Measurements from ENCODE around the gene FBXO8.
A peak's percentile ranks its signal among the peaks of the same experiment; 100 is the strongest.

The FBXO8 gene

DNA sequence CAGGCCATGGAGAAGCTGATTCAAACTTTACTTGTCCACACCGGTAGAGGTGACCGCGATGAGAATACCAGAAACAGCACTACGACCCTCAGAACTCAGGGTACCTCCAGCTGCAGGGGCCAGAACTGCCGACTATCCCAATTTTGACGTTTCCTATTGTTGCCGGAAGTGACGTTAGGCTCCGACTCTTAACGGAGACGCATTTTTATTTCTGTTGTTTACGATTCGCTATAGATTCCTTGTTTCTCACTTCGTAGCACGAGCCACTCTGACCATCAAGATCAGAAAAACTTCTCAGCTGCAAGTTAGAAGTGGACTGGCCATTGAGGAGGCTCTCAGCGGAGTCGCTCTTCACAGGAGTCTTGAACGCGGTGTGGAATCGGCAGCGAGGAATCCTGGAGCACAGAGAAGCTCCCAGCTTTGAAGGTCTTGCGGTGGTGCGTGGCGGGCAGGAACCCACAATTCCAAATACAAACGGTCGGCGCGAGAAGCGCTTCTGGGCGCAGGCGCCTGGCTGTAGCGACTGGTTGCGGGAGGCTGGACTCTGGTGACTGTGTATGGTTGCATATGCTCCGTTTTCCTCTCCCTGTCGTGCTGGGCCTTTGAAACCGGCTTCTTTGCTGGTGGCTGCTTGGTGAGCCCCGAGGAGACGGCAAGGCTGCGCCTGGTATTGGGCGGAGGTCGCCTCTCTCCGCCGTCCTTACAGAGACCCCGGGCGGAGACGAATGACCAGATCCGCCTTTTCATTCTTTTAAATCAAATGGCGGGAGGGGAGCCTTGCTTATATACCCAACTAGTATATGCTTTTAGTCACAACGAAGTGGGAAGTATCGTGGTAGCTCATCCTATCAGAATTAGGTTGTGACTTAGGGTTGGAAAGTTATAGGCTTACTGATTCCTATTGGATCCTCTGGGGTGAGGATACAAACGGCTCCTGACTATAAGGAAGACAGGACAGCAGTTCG lies at the start of gene FBXO8, which contains the start of gene CEP44 (continued):
- TF ChIP-seq ZIC2 (tag by site-specific recombination; IDR thresholded peaks at IDR 0.05) = 0 out of 2 replicates have a peak, but pooled peaks have one; percentile 22
- no peak for TF ChIP-seq YY2 (tag by site-specific recombination; IDR thresholded peaks at IDR 0.05)
- no peak for TF ChIP-seq GLI2 (tag by site-specific recombination; IDR thresholded peaks at IDR 0.05; ENCODE audit: borderline replicate concordance, low read depth)
- no peak for TF ChIP-seq ZNF140 (tag by site-specific recombination; IDR thresholded peaks at IDR 0.05)
- TF ChIP-seq ZNF747 (tag by site-specific recombination; IDR thresholded peaks at IDR 0.05) = no peak
- TF ChIP-seq YY1 (tag by site-specific recombination; IDR thresholded peaks at IDR 0.05) = 0 out of 2 replicates have a peak, but pooled peaks have one; percentile 38
- TF ChIP-seq, protein P1, sequence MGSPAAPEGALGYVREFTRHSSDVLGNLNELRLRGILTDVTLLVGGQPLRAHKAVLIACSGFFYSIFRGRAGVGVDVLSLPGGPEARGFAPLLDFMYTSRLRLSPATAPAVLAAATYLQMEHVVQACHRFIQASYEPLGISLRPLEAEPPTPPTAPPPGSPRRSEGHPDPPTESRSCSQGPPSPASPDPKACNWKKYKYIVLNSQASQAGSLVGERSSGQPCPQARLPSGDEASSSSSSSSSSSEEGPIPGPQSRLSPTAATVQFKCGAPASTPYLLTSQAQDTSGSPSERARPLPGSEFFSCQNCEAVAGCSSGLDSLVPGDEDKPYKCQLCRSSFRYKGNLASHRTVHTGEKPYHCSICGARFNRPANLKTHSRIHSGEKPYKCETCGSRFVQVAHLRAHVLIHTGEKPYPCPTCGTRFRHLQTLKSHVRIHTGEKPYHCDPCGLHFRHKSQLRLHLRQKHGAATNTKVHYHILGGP (tag by site-specific recombination; IDR thresholded peaks at IDR 0.05) = no peak
- TF ChIP-seq, protein P2, sequence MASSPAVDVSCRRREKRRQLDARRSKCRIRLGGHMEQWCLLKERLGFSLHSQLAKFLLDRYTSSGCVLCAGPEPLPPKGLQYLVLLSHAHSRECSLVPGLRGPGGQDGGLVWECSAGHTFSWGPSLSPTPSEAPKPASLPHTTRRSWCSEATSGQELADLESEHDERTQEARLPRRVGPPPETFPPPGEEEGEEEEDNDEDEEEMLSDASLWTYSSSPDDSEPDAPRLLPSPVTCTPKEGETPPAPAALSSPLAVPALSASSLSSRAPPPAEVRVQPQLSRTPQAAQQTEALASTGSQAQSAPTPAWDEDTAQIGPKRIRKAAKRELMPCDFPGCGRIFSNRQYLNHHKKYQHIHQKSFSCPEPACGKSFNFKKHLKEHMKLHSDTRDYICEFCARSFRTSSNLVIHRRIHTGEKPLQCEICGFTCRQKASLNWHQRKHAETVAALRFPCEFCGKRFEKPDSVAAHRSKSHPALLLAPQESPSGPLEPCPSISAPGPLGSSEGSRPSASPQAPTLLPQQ (tag by site-specific recombination; IDR thresholded peaks at IDR 0.05) = peak; percentile 67
- no peak for TF ChIP-seq KLF7 (tag by site-specific recombination; IDR thresholded peaks at IDR 0.05; ENCODE audit: borderline replicate concordance)
- no peak for TF ChIP-seq GFI1B (tag by site-specific recombination; IDR thresholded peaks at IDR 0.05)
- TF ChIP-seq, protein P3, sequence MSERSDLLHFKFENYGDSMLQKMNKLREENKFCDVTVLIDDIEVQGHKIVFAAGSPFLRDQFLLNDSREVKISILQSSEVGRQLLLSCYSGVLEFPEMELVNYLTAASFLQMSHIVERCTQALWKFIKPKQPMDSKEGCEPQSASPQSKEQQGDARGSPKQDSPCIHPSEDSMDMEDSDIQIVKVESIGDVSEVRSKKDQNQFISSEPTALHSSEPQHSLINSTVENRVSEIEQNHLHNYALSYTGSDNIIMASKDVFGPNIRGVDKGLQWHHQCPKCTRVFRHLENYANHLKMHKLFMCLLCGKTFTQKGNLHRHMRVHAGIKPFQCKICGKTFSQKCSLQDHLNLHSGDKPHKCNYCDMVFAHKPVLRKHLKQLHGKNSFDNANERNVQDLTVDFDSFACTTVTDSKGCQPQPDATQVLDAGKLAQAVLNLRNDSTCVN (tag by site-specific recombination; optimal IDR thresholded peaks at IDR 0.05) = peak; percentile 23
- TF ChIP-seq GLIS1 (tag by site-specific recombination; IDR thresholded peaks at IDR 0.05) = no peak
- peak; percentile 41 for TF ChIP-seq SP2 (tag by site-specific recombination; IDR thresholded peaks at IDR 0.05)
- TF ChIP-seq SCRT2 (tag by site-specific recombination; IDR thresholded peaks at IDR 0.05) = no peak
- no peak for TF ChIP-seq KLF10 (tag by site-specific recombination; IDR thresholded peaks at IDR 0.05)
- TF ChIP-seq, protein P4, sequence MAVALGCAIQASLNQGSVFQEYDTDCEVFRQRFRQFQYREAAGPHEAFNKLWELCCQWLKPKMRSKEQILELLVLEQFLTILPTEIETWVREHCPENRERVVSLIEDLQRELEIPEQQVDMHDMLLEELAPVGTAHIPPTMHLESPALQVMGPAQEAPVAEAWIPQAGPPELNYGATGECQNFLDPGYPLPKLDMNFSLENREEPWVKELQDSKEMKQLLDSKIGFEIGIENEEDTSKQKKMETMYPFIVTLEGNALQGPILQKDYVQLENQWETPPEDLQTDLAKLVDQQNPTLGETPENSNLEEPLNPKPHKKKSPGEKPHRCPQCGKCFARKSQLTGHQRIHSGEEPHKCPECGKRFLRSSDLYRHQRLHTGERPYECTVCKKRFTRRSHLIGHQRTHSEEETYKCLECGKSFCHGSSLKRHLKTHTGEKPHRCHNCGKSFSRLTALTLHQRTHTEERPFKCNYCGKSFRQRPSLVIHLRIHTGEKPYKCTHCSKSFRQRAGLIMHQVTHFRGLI (tag by site-specific recombination; IDR thresholded peaks at IDR 0.05) = no peak
- TF ChIP-seq ZNF529 (tag by site-specific recombination; IDR thresholded peaks at IDR 0.05; ENCODE audit: insufficient replicate concordance) = no peak
- TF ChIP-seq ZNF423 (tag by site-specific recombination; IDR thresholded peaks at IDR 0.05) = no peak
- TF ChIP-seq ZNF596 (tag by site-specific recombination; IDR thresholded peaks at IDR 0.05) = no peak
- TF ChIP-seq, protein P5, sequence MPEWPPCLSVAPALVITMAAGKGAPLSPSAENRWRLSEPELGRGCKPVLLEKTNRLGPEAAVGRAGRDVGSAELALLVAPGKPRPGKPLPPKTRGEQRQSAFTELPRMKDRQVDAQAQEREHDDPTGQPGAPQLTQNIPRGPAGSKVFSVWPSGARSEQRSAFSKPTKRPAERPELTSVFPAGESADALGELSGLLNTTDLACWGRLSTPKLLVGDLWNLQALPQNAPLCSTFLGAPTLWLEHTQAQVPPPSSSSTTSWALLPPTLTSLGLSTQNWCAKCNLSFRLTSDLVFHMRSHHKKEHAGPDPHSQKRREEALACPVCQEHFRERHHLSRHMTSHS (tag by site-specific recombination; IDR thresholded peaks at IDR 0.05) = no peak
- no peak for TF ChIP-seq ZNF433 (tag by site-specific recombination; IDR thresholded peaks at IDR 0.05; ENCODE audit: low read depth)
- no peak for TF ChIP-seq ZNF658 (tag by site-specific recombination; IDR thresholded peaks at IDR 0.05)
- TF ChIP-seq ZNF239 (tag by site-specific recombination; IDR thresholded peaks at IDR 0.05) = no peak
- TF ChIP-seq ZNF548 (tag by site-specific recombination; IDR thresholded peaks at IDR 0.05) = no peak
- TF ChIP-seq ZNF777 (tag by site-specific recombination; IDR thresholded peaks at IDR 0.05; ENCODE audit: borderline replicate concordance) = no peak
- no peak for TF ChIP-seq ZNF341 (tag by site-specific recombination; IDR thresholded peaks at IDR 0.05; ENCODE audit: low read depth)
- no peak for TF ChIP-seq GLI4 (tag by site-specific recombination; IDR thresholded peaks at IDR 0.05)
- no peak for TF ChIP-seq ZNF112 (tag by site-specific recombination; IDR thresholded peaks at IDR 0.05)
- TF ChIP-seq, protein P6, sequence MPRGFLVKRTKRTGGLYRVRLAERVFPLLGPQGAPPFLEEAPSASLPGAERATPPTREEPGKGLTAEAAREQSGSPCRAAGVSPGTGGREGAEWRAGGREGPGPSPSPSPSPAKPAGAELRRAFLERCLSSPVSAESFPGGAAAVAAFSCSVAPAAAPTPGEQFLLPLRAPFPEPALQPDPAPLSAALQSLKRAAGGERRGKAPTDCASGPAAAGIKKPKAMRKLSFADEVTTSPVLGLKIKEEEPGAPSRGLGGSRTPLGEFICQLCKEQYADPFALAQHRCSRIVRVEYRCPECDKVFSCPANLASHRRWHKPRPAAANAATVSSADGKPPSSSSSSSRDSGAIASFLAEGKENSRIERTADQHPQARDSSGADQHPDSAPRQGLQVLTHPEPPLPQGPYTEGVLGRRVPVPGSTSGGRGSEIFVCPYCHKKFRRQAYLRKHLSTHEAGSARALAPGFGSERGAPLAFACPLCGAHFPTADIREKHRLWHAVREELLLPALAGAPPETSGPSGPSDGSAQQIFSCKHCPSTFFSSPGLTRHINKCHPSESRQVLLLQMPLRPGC (tag by site-specific recombination; IDR thresholded peaks at IDR 0.05) = peak; percentile 68; the same call in 1 of the 2 replicates
- no peak for TF ChIP-seq ZNF214 (tag by site-specific recombination; IDR thresholded peaks at IDR 0.05; ENCODE audit: borderline replicate concordance)
- TF ChIP-seq ZNF221 (tag by site-specific recombination; IDR thresholded peaks at IDR 0.05; ENCODE audit: borderline replicate concordance) = no peak

All from HEK293 (cell line).